GM12801 (cell line): ENCODE results near the gene TMEM109.

ENCODE experiments used
- TF ChIP-seq, protein P1 (sequence below): IDR thresholded peaks from one replicate; pipeline ENCODE4 v1.5.1; 2011; ENCODE audit warnings: control low read depth; ENCODE audit not compliant: insufficient read length; ENCODE audit errors: extremely low read depth

Gene TMEM109

DNA sequence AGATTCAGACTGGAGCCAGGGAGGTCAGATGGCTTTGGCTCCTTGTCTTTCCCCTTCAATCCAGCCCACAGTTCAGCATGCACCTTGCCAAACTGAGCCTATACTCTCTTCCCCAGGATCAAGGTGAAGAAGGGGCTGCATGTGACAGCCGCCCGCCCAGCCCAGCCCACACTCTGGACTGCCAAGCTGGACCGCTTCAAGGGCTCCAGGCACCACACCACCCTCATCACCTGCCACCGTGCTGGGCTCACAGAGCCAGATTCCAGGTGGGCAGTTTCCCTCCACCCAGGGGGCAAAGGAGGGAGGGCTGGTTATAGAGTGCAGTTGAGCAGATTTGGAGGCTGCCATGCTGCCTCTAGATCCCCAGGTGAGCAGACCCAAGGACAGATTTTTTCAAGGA, 16.4 kb downstream of the TMEM109 start:
- TF ChIP-seq, protein P1, sequence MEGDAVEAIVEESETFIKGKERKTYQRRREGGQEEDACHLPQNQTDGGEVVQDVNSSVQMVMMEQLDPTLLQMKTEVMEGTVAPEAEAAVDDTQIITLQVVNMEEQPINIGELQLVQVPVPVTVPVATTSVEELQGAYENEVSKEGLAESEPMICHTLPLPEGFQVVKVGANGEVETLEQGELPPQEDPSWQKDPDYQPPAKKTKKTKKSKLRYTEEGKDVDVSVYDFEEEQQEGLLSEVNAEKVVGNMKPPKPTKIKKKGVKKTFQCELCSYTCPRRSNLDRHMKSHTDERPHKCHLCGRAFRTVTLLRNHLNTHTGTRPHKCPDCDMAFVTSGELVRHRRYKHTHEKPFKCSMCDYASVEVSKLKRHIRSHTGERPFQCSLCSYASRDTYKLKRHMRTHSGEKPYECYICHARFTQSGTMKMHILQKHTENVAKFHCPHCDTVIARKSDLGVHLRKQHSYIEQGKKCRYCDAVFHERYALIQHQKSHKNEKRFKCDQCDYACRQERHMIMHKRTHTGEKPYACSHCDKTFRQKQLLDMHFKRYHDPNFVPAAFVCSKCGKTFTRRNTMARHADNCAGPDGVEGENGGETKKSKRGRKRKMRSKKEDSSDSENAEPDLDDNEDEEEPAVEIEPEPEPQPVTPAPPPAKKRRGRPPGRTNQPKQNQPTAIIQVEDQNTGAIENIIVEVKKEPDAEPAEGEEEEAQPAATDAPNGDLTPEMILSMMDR = no peak

DNA sequence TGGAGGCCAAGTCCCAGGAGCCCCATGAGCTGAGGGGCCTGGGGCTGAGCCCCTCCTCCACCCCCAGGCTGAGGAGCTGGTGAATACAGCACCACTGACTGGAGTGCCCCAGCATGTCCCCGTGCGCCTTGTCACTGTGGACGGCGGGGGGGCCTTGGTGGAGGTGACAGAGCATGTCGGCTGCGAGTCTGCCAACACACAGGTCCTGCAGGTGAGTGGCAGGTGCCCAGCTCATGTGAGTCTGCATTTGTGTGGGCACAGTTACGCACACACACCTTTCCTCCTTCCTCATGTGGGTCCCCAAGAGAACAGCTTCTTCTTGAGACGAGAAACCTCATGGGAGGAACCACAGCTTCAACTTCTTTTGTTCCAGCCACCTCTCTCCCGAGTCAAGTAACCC, 18.0 kb downstream of the TMEM109 start:
- TF ChIP-seq, protein P1 = no peak

DNA sequence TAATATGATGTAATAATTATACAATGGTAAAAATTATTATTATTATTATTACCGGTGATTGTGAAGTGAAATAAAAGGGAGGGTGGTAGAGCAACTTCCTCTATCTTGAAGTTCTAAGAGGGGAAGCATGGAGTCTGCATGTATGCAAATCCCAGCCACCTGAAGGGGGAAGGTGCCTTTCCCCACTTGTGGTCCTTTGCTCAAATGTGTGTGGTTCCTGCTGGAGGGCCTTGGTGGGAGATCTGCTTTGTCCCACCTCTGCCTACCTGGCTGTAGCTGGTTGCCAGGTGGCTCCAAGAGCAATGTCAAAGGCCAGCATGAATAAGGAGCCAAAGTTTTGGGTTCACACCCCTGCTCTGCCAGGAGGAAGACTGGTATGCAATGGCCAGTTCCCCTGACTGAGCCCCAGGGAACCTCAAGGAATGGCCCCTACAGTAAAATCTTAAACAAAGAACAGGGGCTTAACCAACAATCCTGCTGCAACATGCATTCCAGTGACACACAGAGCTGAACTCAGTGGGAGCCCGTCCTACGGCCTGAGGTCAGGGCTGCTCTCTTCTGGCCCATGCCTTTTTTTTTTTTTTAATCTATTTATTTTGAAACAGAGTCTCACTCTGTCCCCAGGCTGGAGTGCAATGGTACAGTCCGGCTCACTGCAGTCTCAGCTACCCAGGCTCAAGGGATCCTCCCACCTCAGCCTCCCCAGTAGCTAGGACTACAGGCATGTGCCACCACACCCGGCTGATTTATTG, 18.8 kb downstream of the TMEM109 start:
- TF ChIP-seq, protein P1 = no peak

DNA sequence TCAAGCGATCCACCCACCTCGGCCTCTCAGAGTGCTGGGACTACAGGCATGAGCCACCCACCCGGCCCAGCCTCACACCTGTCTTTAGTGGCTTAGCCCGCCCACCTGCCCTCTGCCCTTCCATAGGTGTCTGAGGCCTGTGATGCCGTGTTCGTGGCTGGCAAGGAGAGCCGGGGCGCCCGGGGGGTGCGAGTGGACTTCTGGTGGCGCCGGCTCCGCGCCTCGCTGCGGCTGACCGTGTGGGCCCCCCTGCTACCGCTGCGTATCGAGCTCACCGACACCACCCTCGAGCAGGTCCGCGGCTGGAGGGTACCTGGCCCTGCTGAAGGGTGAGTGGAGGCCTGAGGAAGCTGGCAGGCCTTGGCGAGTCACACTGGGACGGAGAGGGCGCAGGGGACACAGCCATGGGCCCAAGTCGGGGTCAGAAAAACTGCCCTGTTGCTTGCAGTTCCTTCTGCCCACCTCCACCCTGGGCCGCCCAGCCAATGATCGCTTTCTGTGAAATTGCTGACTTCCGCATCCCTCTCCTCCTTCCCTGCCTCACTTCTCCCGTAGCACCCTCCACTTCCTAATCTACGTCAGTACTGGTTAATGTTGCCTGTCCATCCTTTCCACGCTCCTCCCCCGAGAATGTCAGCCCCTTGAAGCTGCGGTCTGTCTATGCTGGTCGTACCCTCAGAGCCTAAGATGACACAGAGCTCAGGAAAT, 19.6 kb downstream of the TMEM109 start:
- TF ChIP-seq, protein P1 = no peak

DNA sequence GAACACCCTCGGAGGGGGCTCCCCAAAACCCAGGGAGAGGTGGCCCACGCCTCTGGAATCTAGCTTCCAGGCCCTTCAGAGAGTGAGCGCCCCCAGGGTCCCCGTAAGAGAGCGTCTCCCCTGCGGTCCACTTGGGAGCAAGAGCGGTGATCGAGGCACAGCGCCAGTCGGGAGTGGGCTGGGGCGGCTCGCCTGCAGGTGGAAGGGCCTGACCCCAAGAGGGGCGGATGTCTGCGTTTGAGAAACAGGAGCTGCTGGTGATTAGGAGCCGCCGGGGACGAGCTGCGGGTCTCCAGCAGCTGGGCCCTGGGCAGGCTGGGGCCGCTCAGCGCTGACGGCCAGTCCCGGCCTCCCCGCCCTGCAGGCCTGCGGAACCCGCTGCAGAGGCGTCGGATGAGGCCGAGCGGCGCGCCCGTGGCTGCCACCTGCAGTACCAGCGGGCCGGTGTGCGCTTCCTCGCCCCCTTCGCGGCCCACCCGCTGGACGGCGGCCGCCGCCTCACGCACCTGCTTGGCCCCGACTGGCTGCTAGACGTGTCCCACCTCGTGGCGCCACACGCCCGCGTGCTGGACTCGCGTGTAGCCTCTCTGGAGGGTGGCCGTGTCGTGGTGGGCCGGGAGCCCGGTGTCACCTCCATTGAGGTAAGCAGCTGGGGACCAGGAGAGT, 20.3 kb downstream of the TMEM109 start:
- TF ChIP-seq, protein P1 = no peak

DNA sequence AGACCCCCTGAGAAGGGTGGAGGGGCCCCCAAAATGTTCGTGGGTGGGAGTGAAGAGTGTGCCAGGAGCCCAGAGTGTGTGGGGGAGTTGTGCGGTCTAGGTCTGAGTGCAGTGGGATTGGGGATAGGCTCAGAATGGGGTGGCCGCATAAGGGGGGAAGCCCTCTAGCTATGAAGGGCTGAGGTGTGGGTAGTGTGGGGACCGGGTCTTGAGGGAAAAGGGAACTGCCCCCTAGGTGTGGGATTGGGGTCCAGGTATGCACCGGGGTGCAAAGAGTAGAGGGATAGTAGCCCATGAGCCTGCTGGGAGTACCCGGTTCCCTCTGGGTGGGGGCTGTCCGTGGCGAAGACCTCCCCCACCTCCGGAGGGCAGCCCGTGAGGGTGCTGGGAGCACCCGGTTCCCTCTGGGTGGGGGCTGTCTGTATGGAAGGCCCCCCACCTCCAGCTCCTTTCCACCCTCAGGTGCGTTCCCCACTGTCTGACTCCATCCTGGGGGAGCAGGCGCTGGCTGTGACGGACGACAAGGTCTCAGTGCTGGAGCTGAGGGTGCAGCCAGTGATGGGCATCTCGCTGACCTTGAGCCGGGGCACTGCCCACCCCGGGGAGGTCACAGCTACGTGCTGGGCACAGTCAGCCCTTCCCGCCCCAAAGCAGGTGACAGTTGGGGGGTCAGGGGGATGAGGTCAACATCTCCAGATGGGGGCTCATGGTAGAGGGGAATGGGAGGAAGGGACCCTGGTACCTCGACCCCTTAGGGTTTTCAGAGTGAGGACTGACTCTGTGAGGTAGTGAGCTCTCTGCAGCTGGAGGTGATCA, 21.0 kb downstream of the TMEM109 start:
- TF ChIP-seq, protein P1 = no peak
